Middle frontal gyrus (tissue), 1 donor: Measurements from ENCODE around the gene RTN4IP1.

Source experiments
- DNase-seq: peaks from one replicate; pipeline ENCODE4 v3.0.0-alpha.2; 2015; ENCODE audit warnings: low spot score; ENCODE audit errors: extremely low spot score

The RTN4IP1 gene

GRCh38 chr6:106522562-106523250 is 106.6 kb downstream of the RTN4IP1 start:
- DNase-seq = no peak
